ENCODE measurements around the gene GNG13. TPM values are rescaled to one million over a fixed set of nuclear protein-coding genes. Genes with fewer than 3 reads are reported as not detected.

GNG13 gene
- total and polyA plus RNA-seq, 2 experiments from 2014 or later = not detected

DNA sequence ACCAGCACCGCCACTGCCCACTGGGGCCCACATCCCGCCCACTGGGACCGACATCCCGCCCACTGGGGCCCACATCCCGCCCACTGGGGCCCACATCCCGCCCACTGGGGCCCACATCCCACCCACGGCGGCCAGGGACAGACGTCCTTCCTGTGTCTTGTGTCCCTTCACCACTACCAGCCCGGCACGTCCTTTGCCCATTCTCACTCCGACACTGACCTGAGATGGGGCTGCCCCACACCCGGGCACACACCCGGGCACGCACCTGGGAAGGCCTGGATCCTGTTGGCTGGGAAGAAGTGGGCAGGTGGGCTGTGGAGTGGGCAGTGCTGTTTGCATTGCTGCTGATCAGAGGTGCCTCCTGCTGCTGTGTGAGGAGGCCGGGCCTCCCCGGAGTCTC lies 28.4 kb upstream of the GNG13 start:
- H2AFZ ChIP-seq = no peak overlapping the region
- no peaks in the 10 kb centered on the region for H4K20me1 ChIP-seq (ENCODE audit: insufficient read depth)
- 68 to 83% methylated on average over 12 to 17 of the region's 17 CpGs for WGBS, 2 experiments (ENCODE audit: low coverage in 1 of 2, low lambda C conversion rate in 2 of 2, missing lambda C conversion rate in 2 of 2)
- TF ChIP-seq EZH2 (IDR thresholded peaks at IDR 0.05; ENCODE audit: insufficient read depth, poor library complexity, severe bottlenecking) = no peak
- no peak for TF ChIP-seq EZH2phosphoT487 (IDR thresholded peaks at IDR 0.05; ENCODE audit: insufficient read depth, low read depth)
- H3K9ac ChIP-seq = no peak overlapping the region
- H3K27ac ChIP-seq = no peak overlapping the region
- H3F3A ChIP-seq (ENCODE audit: insufficient read depth) = no peaks in the 10 kb centered on the region
- H3K36me3 ChIP-seq (ENCODE audit: low read depth) = no peaks in the 10 kb centered on the region
- no peak overlapping the region for H3K4me2 ChIP-seq (ENCODE audit: unreplicated experiment)
- H3K4me3 ChIP-seq = no peak overlapping the region
- in situ Hi-C loops (cut with MboI) = no loop called here
- H3K27me3 ChIP-seq (replicated peaks; ENCODE audit: insufficient read depth) = peaks cover 13% of the 10 kb centered on the region; the same call in 1 of the 2 replicates
- no peaks in the 10 kb centered on the region for H3K9me2 ChIP-seq (ENCODE audit: insufficient read depth)
- H3K9me3 ChIP-seq (ENCODE audit: low read depth) = no peaks in the 10 kb centered on the region
- H3K4me1 ChIP-seq (ENCODE audit: insufficient read depth) = no peaks in the 10 kb centered on the region
- H3K79me2 ChIP-seq (ENCODE audit: insufficient read depth) = no peaks in the 10 kb centered on the region
- no peak for DNase-seq

DNA sequence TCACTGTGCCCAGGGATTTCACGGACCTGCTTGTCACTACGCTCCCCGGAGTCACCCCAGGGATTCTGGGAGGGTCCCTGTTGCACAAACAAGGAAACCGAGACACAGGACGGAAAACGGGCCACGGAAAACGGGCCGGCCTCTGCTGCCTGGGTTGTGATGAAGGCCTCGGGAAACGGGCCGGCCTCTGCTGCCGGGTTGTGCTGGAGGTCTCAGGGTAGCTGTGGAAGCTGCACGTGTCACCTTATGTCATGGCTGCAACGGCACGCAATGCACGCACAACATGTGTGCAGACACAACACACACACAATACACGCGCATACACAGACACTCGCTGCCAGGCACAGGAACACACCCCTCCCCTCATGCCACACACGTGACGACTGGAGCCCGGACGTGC lies 27.0 kb upstream of the GNG13 start:
- Histone ChIP-seq H3K9ac (no peak overlapping the region), H3K36me3 (ENCODE audit: low read depth) (no peaks in the 10 kb centered on the region), H3K9me3 (ENCODE audit: low read depth) (no peaks in the 10 kb centered on the region), H3K4me3 (no peak overlapping the region), H3K79me2 (ENCODE audit: insufficient read depth) (no peaks in the 10 kb centered on the region), H3K4me1 (ENCODE audit: insufficient read depth) (no peaks in the 10 kb centered on the region), H3K27ac (no peak overlapping the region), H2AFZ (no peak overlapping the region), H3K4me2 (ENCODE audit: unreplicated experiment) (no peak overlapping the region), H3K27me3 (replicated peaks; ENCODE audit: insufficient read depth) (peaks cover 13% of the 10 kb centered on the region; the same call in 1 of the 2 replicates), H3K9me2 (ENCODE audit: insufficient read depth) (no peaks in the 10 kb centered on the region), H4K20me1 (ENCODE audit: insufficient read depth) (no peaks in the 10 kb centered on the region), H3F3A (ENCODE audit: insufficient read depth) (no peaks in the 10 kb centered on the region)
- in situ Hi-C loops (cut with MboI) = no loop called here
- no peak for TF ChIP-seq EZH2phosphoT487 (IDR thresholded peaks at IDR 0.05; ENCODE audit: insufficient read depth, low read depth)
- no peak for TF ChIP-seq EZH2 (IDR thresholded peaks at IDR 0.05; ENCODE audit: insufficient read depth, poor library complexity, severe bottlenecking)
- 86% methylated on average over 24 of the region's 24 CpGs for WGBS, 2 experiments (ENCODE audit: low coverage in 1 of 2, low lambda C conversion rate in 2 of 2, missing lambda C conversion rate in 2 of 2)
- no peak for DNase-seq

DNA sequence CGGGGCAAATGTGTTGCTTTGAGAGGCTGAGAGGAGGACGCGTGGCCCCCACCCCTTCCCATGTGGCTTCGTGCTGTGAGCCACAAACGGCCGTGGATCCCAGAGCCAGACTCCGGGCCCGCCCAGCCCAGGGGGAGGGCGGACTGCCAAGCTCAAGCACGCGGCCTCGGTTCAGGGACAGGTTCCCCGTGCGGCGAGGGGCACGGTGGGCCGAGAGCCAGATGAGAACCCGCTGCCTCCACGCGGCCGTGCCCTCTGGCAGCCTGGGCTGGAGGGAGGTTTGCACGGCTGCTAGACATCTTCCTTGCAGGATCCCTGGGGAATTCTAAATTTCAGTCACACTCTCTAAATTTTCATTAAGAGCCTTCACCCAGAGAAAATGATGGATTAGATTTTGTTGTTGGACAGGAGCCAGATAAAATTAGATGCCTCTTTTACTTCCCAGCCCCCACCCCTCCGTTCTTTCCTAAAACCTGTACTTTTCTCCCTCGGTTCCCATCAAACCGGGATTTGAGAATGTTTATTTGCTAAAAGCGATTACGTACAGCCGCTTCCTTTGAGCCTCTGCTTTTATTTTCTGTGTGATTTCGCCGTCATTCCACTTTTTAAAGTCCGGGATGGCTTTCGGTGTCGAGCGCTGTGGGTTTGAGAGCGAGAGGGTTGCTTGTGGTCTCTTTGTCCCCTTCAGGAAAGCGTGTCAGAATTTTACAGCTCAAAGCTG lies 25.0 kb upstream of the GNG13 start:
- peak overlapping the region; percentile 16; the same call in 1 of the 2 replicates for H3K9ac ChIP-seq
- no peaks in the 10 kb centered on the region for H3F3A ChIP-seq (ENCODE audit: insufficient read depth)
- in situ Hi-C loops (cut with MboI) = no loop called here
- peaks cover 13% of the 10 kb centered on the region for H3K27me3 ChIP-seq (replicated peaks; ENCODE audit: insufficient read depth)
- 4 to 5% methylated on average over 36 of the region's 36 CpGs for WGBS, 2 experiments (ENCODE audit: low coverage in 1 of 2, low lambda C conversion rate in 2 of 2, missing lambda C conversion rate in 2 of 2)
- H3K9me3 ChIP-seq (ENCODE audit: low read depth) = no peaks in the 10 kb centered on the region
- H4K20me1 ChIP-seq (ENCODE audit: insufficient read depth) = no peaks in the 10 kb centered on the region
- TF ChIP-seq EZH2phosphoT487 (IDR thresholded peaks at IDR 0.05; ENCODE audit: insufficient read depth, low read depth) (no peak), EZH2 (IDR thresholded peaks at IDR 0.05; ENCODE audit: insufficient read depth, poor library complexity, severe bottlenecking) (peak; percentile 46)
- H3K36me3 ChIP-seq (ENCODE audit: low read depth) = no peaks in the 10 kb centered on the region
- H3K79me2 ChIP-seq (ENCODE audit: insufficient read depth) = no peaks in the 10 kb centered on the region
- no peak overlapping the region for H3K27ac ChIP-seq
- H3K9me2 ChIP-seq (ENCODE audit: insufficient read depth) = no peaks in the 10 kb centered on the region
- H2AFZ ChIP-seq = peak overlapping the region; percentile 69
- H3K4me2 ChIP-seq (ENCODE audit: unreplicated experiment) = peak overlapping the region; percentile 65
- H3K4me1 ChIP-seq (ENCODE audit: insufficient read depth) = no peaks in the 10 kb centered on the region
- H3K4me3 ChIP-seq = peak overlapping the region; percentile 44
- DNase-seq = peak; percentile 59

DNA sequence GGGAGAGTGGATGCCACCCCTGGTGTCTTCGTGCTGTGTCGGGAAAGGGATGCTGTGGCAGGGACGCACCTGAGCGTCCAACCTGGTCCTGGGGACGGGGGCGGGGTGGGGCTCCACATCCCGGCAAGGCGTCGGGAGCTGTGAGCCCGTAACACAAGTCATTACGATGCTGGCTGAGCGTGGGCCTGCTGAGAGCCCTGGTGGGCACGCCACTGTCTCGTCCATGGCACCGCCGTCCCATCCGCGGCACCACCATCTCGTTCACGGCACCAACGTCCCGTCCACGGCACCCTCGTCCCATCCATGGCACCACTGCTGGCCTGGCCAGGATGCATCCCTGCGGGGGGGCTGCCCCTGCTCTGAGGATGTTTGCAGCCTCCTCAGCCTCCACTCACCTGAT lies 24.1 kb upstream of the GNG13 start:
- Histone ChIP-seq H3K79me2 (ENCODE audit: insufficient read depth) (no peaks in the 10 kb centered on the region), H3K27me3 (replicated peaks; ENCODE audit: insufficient read depth) (peaks cover 13% of the 10 kb centered on the region), H3K9me3 (ENCODE audit: low read depth) (no peaks in the 10 kb centered on the region), H3K27ac (no peak overlapping the region), H2AFZ (no peak overlapping the region), H3F3A (ENCODE audit: insufficient read depth) (no peaks in the 10 kb centered on the region), H4K20me1 (ENCODE audit: insufficient read depth) (no peaks in the 10 kb centered on the region), H3K36me3 (ENCODE audit: low read depth) (no peaks in the 10 kb centered on the region), H3K9ac (no peak overlapping the region), H3K4me1 (ENCODE audit: insufficient read depth) (no peaks in the 10 kb centered on the region), H3K4me3 (no peak overlapping the region), H3K4me2 (ENCODE audit: unreplicated experiment) (no peak overlapping the region), H3K9me2 (ENCODE audit: insufficient read depth) (no peaks in the 10 kb centered on the region)
- TF ChIP-seq EZH2 (IDR thresholded peaks at IDR 0.05; ENCODE audit: insufficient read depth, poor library complexity, severe bottlenecking) (no peak), EZH2phosphoT487 (IDR thresholded peaks at IDR 0.05; ENCODE audit: insufficient read depth, low read depth) (no peak)
- DNase-seq = no peak
- in situ Hi-C loops (cut with MboI) = loop anchor here (25.0 kb wide), 1 partner anchor 238 kb away; the partner anchor contains the start of gene SSTR5
- 77 to 80% methylated on average over 19 to 25 of the region's 25 CpGs for WGBS, 2 experiments (ENCODE audit: low coverage in 1 of 2, low lambda C conversion rate in 2 of 2, missing lambda C conversion rate in 2 of 2)
